K562 (cell line): ENCODE results near the gene RSPH3. TPM values are rescaled to one million over a fixed set of nuclear protein-coding genes. Genes with fewer than 3 reads are reported as not detected.

ENCODE experiments used
- ATAC-seq: fragments of 200-7000 bp; cut with Tn5 transposase; 3 replicates; pipeline ENCODE4 v1.9.1; 2020; ENCODE audit warnings: moderate library complexity
- BruUV-seq: library from RNA; stranded (reverse); fragments of 400-500 nt; replicated peaks from 2 replicates; lab custom pipeline; 2021; lab: Mats Ljungman, UMichigan
- CTCF ChIA-PET: fragments of 300-600 bp; formaldehyde crosslinking; extraction: SDS; loops from one replicate; lab custom pipeline; 2021; ENCODE audit warnings: low intra/inter-chr PET ratio; lab: Yijun Ruan, JAX
- POLR2A ChIA-PET: fragments of 300-600, 350-650 bp; sonication (Branson Sonifier 250); formaldehyde crosslinking; extraction: SDS; loops from one replicate; lab custom pipeline; 2021; ENCODE audit warnings: antibody characterized with exemption, inconsistent platforms; lab: Yijun Ruan, JAX
- DNase-seq, 4 experiments: peaks; one replicate each; pipeline versions ENCODE4 v3.0.0 to v3.0.0-alpha.2; 2011 to 2018; ENCODE audit warnings: low spot score in 3 of 4, mixed read lengths in 3 of 4; ENCODE audit errors: extremely low read depth in 1 of 4
- FAIRE-seq: peaks from 2 replicates; lab custom pipeline; 2011; peaks lifted over from hg19 to GRCh38; lab: Jason Lieb, UNC
- H2AFZ ChIP-seq: 2 replicates; pipeline ENCODE4 v1.6.0; 2011; ENCODE audit warnings: low read depth, low read length, control low read depth, inconsistent platforms
- H3K27ac ChIP-seq: fragments of 200-600 bp; 3 replicates; pipeline ENCODE4 v1.8.0; 2011; ENCODE audit warnings: low read depth, mild to moderate bottlenecking, control low read depth, inconsistent platforms, low read length, moderate library complexity, mixed read lengths; ENCODE audit errors: extremely low read depth
- H3K27me3 ChIP-seq, 2 experiments: fragments of 300-600 bp in 1 of 2; 2 replicates in 1 of 2; 3 replicates in 1 of 2; pipeline versions ENCODE4 v1.6.0 to v1.8.0; 2011; ENCODE audit warnings: inconsistent platforms in 2 of 2, low read length in 2 of 2, mild to moderate bottlenecking in 1 of 2, mixed read lengths in 1 of 2, moderate library complexity in 1 of 2; ENCODE audit not compliant: control insufficient read depth in 2 of 2, insufficient read depth in 2 of 2
- H3K36me3 ChIP-seq: fragments of 300-600 bp; 3 replicates; pipeline ENCODE4 v1.8.0; 2011; ENCODE audit warnings: mild to moderate bottlenecking, low read length, inconsistent platforms; ENCODE audit not compliant: control insufficient read depth, insufficient read depth
- H3K4me1 ChIP-seq, 2 experiments: fragments of 200-600 bp in 1 of 2; replicated peaks in 1 of 2; 2 replicates in 1 of 2; 3 replicates in 1 of 2; pipeline versions ENCODE4 v1.5.1 to v1.8.0; 2011; ENCODE audit warnings: inconsistent platforms in 2 of 2, low read length in 2 of 2, mild to moderate bottlenecking in 1 of 2, mixed read lengths in 1 of 2, moderate library complexity in 1 of 2; ENCODE audit not compliant: control insufficient read depth in 2 of 2, insufficient read depth in 2 of 2
- H3K4me2 ChIP-seq: 2 replicates; pipeline ENCODE4 v1.6.1; 2011; ENCODE audit warnings: low read length, control low read depth, inconsistent platforms, mixed read lengths; ENCODE audit not compliant: insufficient read depth
- H3K4me3 ChIP-seq: fragments of 200-600 bp; sonication (generic), shearing (Covaris generic); 2 replicates; pipeline ENCODE4 v1.5.1; 2016; ENCODE audit warnings: control low read depth, inconsistent platforms
- H3K79me2 ChIP-seq: fragments of 200-600 bp; 3 replicates; pipeline ENCODE4 v1.8.0; 2011; ENCODE audit warnings: low read length, inconsistent platforms; ENCODE audit not compliant: control insufficient read depth, insufficient read depth
- H3K9ac ChIP-seq, 2 experiments: 2 replicates each; pipeline versions ENCODE4 v1.6.0 to v1.6.1; 2011; ENCODE audit warnings: low read depth in 2 of 2, low read length in 2 of 2, control low read depth in 1 of 2, inconsistent platforms in 1 of 2, mild to moderate bottlenecking in 1 of 2, mixed read lengths in 1 of 2; ENCODE audit not compliant: insufficient read depth in 1 of 2
- H3K9me1 ChIP-seq: one replicate; pipeline ENCODE4 v1.6.0; 2011; ENCODE audit warnings: inconsistent platforms, mild to moderate bottlenecking, low read length, moderate library complexity; ENCODE audit not compliant: control insufficient read depth, insufficient read depth
- H3K9me3 ChIP-seq: replicated peaks from 2 replicates; pipeline ENCODE4 v1.5.1; 2011; ENCODE audit warnings: low read depth, low read length, inconsistent platforms; ENCODE audit not compliant: control insufficient read depth, insufficient read depth
- H4K20me1 ChIP-seq: replicated peaks from 2 replicates; pipeline ENCODE4 v1.6.1; 2011; ENCODE audit warnings: low read length, inconsistent platforms, mixed read lengths; ENCODE audit not compliant: control insufficient read depth, insufficient read depth
- ATF3 ChIP-seq, 2 experiments: fragments of 450-650 bp in 1 of 2; sonication (generic) in 1 of 2; formaldehyde crosslinking in 1 of 2; IDR thresholded peaks in 1 of 2; conservative IDR thresholded peaks in 1 of 2; 2 replicates each; pipeline versions ENCODE4 v1.6.1 to v1.8.1; 2016 to 2023; ENCODE audit warnings: mild to moderate bottlenecking in 2 of 2, moderate library complexity in 2 of 2, inconsistent platforms in 1 of 2, missing genetic modification reagents in 1 of 2
- BMI1 ChIP-seq: fragments of 150-350 bp; IDR thresholded peaks from 2 replicates; pipeline ENCODE4 v1.6.1; 2014; ENCODE audit warnings: low read length
- CBX3 ChIP-seq, 2 experiments: IDR thresholded peaks; 1 replicate in 1 of 2; 2 replicates in 1 of 2; pipeline ENCODE4 v1.6.1; 2012; ENCODE audit warnings: inconsistent platforms in 2 of 2, low read length in 2 of 2, borderline replicate concordance in 1 of 2, control low read depth in 1 of 2
- CXXC5 ChIP-seq: fragments of 250-450 bp; sonication (Bioruptor Pico); IDR thresholded peaks from 2 replicates; pipeline ENCODE4 v1.8.0; 2022; ENCODE audit warnings: inconsistent platforms, mild to moderate bottlenecking, moderate library complexity
- FOXK2 ChIP-seq, 2 experiments: fragments of 450-650 bp; IDR thresholded peaks in 1 of 2; conservative IDR thresholded peaks in 1 of 2; 2 replicates each; pipeline ENCODE4 v1.6.1; 2016; ENCODE audit warnings: low read depth in 2 of 2, mild to moderate bottlenecking in 1 of 2
- FOXM1 ChIP-seq, 2 experiments: fragments of 450-650 bp in 1 of 2; sonication (generic) in 1 of 2; formaldehyde crosslinking in 1 of 2; IDR thresholded peaks; 2 replicates each; pipeline versions ENCODE4 v1.6.1 to v1.9.0; 2017 to 2022; ENCODE audit warnings: low read depth in 2 of 2, mild to moderate bottlenecking in 2 of 2, missing genetic modification reagents in 1 of 2, moderate library complexity in 1 of 2
- FOXO4 ChIP-seq: fragments of 450-650 bp; formaldehyde crosslinking; IDR thresholded peaks from 2 replicates; pipeline ENCODE4 v1.4.0; 2020; ENCODE audit warnings: mild to moderate bottlenecking, moderate library complexity
- PML ChIP-seq: IDR thresholded peaks from 2 replicates; pipeline ENCODE4 v1.6.1; 2012; ENCODE audit warnings: low read length, inconsistent platforms
- POLR2H ChIP-seq: IDR thresholded peaks from 2 replicates; pipeline ENCODE4 v1.6.1; 2016; ENCODE audit warnings: missing genetic modification characterization, low read depth, mild to moderate bottlenecking, control low read depth, missing compliant biosample characterization, moderate library complexity
- RFX1 ChIP-seq: fragments of 450-650 bp; IDR thresholded peaks from 2 replicates; pipeline ENCODE4 v1.6.1; 2016; ENCODE audit warnings: mild to moderate bottlenecking, moderate library complexity
- THRAP3 ChIP-seq: fragments of 450-650 bp; IDR thresholded peaks from 2 replicates; pipeline ENCODE4 v1.6.1; 2016; ENCODE audit warnings: mild to moderate bottlenecking, inconsistent platforms, borderline replicate concordance
- TRIM28 ChIP-seq: fragments of 450-650 bp; IDR thresholded peaks from 2 replicates; pipeline ENCODE4 v1.6.1; 2017
- ZBTB7A ChIP-seq: IDR thresholded peaks from 2 replicates; pipeline ENCODE4 v1.6.1; 2011; ENCODE audit warnings: low read depth, mild to moderate bottlenecking, low read length, moderate library complexity, borderline replicate concordance; ENCODE audit not compliant: control insufficient read depth
- ZNF740 ChIP-seq, 3 experiments: fragments of 200-800 bp in 1 of 3; sonication (Bioruptor generic) in 1 of 3; sonication (generic) in 1 of 3; formaldehyde crosslinking in 1 of 3; IDR thresholded peaks; 2 replicates each; pipeline versions ENCODE4 v1.6.1 to v1.8.0; 2016 to 2022; ENCODE audit warnings: mild to moderate bottlenecking in 2 of 3, missing compliant biosample characterization in 2 of 3, missing genetic modification characterization in 2 of 3, missing genetic modification reagents in 1 of 3
- WGBS: fragments of 100-300 bp; shearing (Covaris generic); methylation state at CpG from one replicate; pipeline ENCODE4 v1.1.6; 2016; ENCODE audit warnings: low coverage, mixed read lengths; ENCODE audit not compliant: insufficient coverage; ENCODE audit errors: missing lambda C conversion rate; 5-methylcytosine and 5-hydroxymethylcytosine counted together
- in situ Hi-C: fragments of 300-500 bp; cut with MboI; formaldehyde crosslinking; loops from 4 replicates; pipeline ENCODE4 v1.15.0; 2018; ENCODE audit warnings: inconsistent platforms, mixed read lengths
- intact Hi-C: fragments of 100-400 bp; cut with micrococcal nuclease; formaldehyde crosslinking; loops from 2 replicates; pipeline ENCODE4 v1.14.2; 2022
- polyA plus RNA-seq, 8 experiments: library from polyadenylated mRNA; depleted of rRNA in 4 of 8; stranded (reverse) in 5 of 8; unstranded in 3 of 8; fragments of >200 nt; fragmentation: Nextera tagmentation in 2 of 8; fragmentation: Illumina TruSeq in 1 of 8; extraction: Ambion mirVana in 2 of 8; extraction: Trizol in 1 of 8; gene quantifications; 2 replicates each; pipeline versions ENCODE4 v1.2.1 to v1.2.3, GENCODE V29; 2011 to 2014; ENCODE audit warnings: inconsistent platforms in 1 of 8, missing spikeins in 1 of 8
- total RNA-seq, 7 experiments: library from RNA; depleted of rRNA in 6 of 7; stranded (reverse); fragments of >200 nt in 6 of 7; fragmentation: Illumina TruSeq in 2 of 7; extraction: Trizol in 2 of 7; gene quantifications; 2 replicates each; pipeline versions ENCODE4 v1.2.1 to v1.2.3, GENCODE V29; 2011 to 2021; ENCODE audit warnings: low replicate concordance in 1 of 7

Gene RSPH3
- total and polyA plus RNA-seq, 9 of the 15 experiments (the other 6 are each of a cell fraction or from before 2014, with no cell fraction given), result 0.52 to 2.9 (median 1.5) TPM

GRCh38 chr6:158988477-158988876 lies 11.5 kb downstream of the RSPH3 start:
- no peak for DNase-seq
- Histone ChIP-seq H3K4me1 (no peaks in the 10 kb centered on the region), H3K79me2 (no peaks in the 10 kb centered on the region), H4K20me1 (no peaks in the 10 kb centered on the region), H3K27me3 (no peaks in the 10 kb centered on the region), H3K36me3 (peaks cover 2% of the 10 kb centered on the region; the same call in 1 of the 3 replicates), H3K9me3 (no peaks in the 10 kb centered on the region), H3K9ac (no peak overlapping the region), H3K27ac (no peak overlapping the region), H2AFZ (no peak overlapping the region), H3K4me3 (no peak overlapping the region), H3K9me1 (no peaks in the 10 kb centered on the region), H3K4me2 (no peak overlapping the region)
- BruUV-seq, result no TSS peak
- intact Hi-C loops (no loop called here), in situ Hi-C loops (loop anchor here (25.0 kb wide), 1 partner anchor 276 kb away; no protein-coding TSS in a partner anchor)
- ATAC-seq, result no peak
- FAIRE-seq, result no peak
- 40% methylated on average over 1 of the region's 1 CpG for WGBS
- no peak for TF ChIP-seq ZBTB7A
- TF ChIP-seq FOXM1 (IDR thresholded peaks at IDR 0.05; ENCODE audit: low read depth), result no peak
- TF ChIP-seq FOXM1 (CRISPR knock-in tag; IDR thresholded peaks at IDR 0.05; ENCODE audit: low read depth), result no peak
- no peak for TF ChIP-seq PML
- no peak for TF ChIP-seq THRAP3
- TF ChIP-seq BMI1, result no peak
- no peak for TF ChIP-seq POLR2H (tag)
- TF ChIP-seq FOXO4 (CRISPR knock-in tag), result no peak
- no peak for TF ChIP-seq ZNF740 (CRISPR knock-in tag; IDR thresholded peaks at IDR 0.05)
- no peak for TF ChIP-seq ZNF740 (tag; IDR thresholded peaks at IDR 0.05)
- no peak for TF ChIP-seq CXXC5 (CRISPR knock-in tag)
- TF ChIP-seq RFX1, result no peak
- TF ChIP-seq FOXK2 (conservative IDR thresholded peaks at IDR 0.05 in 1 of 2, IDR thresholded peaks at IDR 0.05 in 1 of 2; ENCODE audit: low read depth in 2 of 2), result no peak
- TF ChIP-seq TRIM28, result peak; percentile 71; the same call in 1 of the 2 replicates
- 0 out of 3 replicates have a peak, but pooled peaks of 1 of the 2 experiments have one; percentile 43 for TF ChIP-seq CBX3 (IDR thresholded peaks at IDR 0.05; ENCODE audit: borderline replicate concordance in 1 of 2, low read length in 2 of 2)
- no peak for TF ChIP-seq ATF3 (IDR thresholded peaks at IDR 0.05)
- no peak for TF ChIP-seq ATF3 (CRISPR knock-in tag; conservative IDR thresholded peaks at IDR 0.05)
- ChIA-PET CTCF (no interaction called here), POLR2A (interaction anchor here (0.6 to 1.3 kb wide), 2 partner anchors 9 to 143 kb away, joined by 3 to 5 read pairs; no protein-coding TSS in a partner anchor)
